RPMI8226 (cell line): Measurements from ENCODE around the gene TMUB2.
A peak's percentile ranks its signal among the peaks of the same experiment; 100 is the strongest.

Experiments used
- DNase-seq: peaks from one replicate; pipeline ENCODE4 v3.0.0-alpha.2; 2015

Gene TMUB2

GRCh38 chr17:44203731-44204440, 17.1 kb downstream of the TMUB2 start:
- peak; percentile 68 for DNase-seq

- DNase-seq, result no peak
Observed at GRCh38 chr17:44204441-44204882, 17.7 kb downstream of the TMUB2 start.

- DNase-seq, result no peak
Observed at GRCh38 chr17:44205962-44206824, 19.4 kb downstream of the TMUB2 start.

GRCh38 chr17:44206825-44207155, 20.0 kb downstream of the TMUB2 start:
- DNase-seq, result no peak

- no peak for DNase-seq
Observed at GRCh38 chr17:44207319-44207718, 20.5 kb downstream of the TMUB2 start.

GRCh38 chr17:44207743-44208142, 21.0 kb downstream of the TMUB2 start:
- DNase-seq, result no peak

- no peak for DNase-seq
Observed at GRCh38 chr17:44209786-44210341, 23.1 kb downstream of the TMUB2 start.

GRCh38 chr17:44210342-44211192, 23.8 kb downstream of the TMUB2 start:
- DNase-seq, result peak; percentile 93

GRCh38 chr17:44211281-44212265, 24.8 kb downstream of the TMUB2 start:
- no peak for DNase-seq

GRCh38 chr17:44212507-44213402, 26.0 kb downstream of the TMUB2 start:
- no peak for DNase-seq

GRCh38 chr17:44213403-44214229, 26.8 kb downstream of the TMUB2 start:
- no peak for DNase-seq

- DNase-seq, result no peak
Observed at GRCh38 chr17:44214230-44214494, 27.4 kb downstream of the TMUB2 start.

GRCh38 chr17:44214896-44215295, 28.1 kb downstream of the TMUB2 start:
- DNase-seq, result no peak

- peak; percentile 53 for DNase-seq
Observed at GRCh38 chr17:44216173-44216572, 29.4 kb downstream of the TMUB2 start.

GRCh38 chr17:44216694-44217093, 29.9 kb downstream of the TMUB2 start:
- peak; percentile 33 for DNase-seq

- DNase-seq, result peak; percentile 31
Observed at GRCh38 chr17:44217738-44218343, 31.1 kb downstream of the TMUB2 start.

GRCh38 chr17:44218344-44219107, 31.8 kb downstream of the TMUB2 start:
- DNase-seq, result peak; percentile 95

GRCh38 chr17:44219108-44219615, 32.4 kb downstream of the TMUB2 start:
- peak; percentile 84 for DNase-seq
